Naive thymus-derived CD8-positive, alpha-beta T cell (primary cell): Measurements from ENCODE around the gene ATRIP. TPM values are rescaled to one million over a fixed set of nuclear protein-coding genes. Genes with fewer than 3 reads are reported as not detected.
A peak's percentile ranks its signal among the peaks of the same experiment; 100 is the strongest.

Experiments used
- ATAC-seq, 2 donors: fragments of 150-1000 bp; cut with Tn5 transposase in 1 of 2; sonication (Bioruptor Pico), chemical (Tn5 transposase) in 1 of 2; 1 replicate in 1 of 2; 2 replicates in 1 of 2; pipeline ENCODE4 v1.10.0; 2021; ENCODE audit warnings: mild to moderate bottlenecking in 2 of 2, moderate library complexity in 2 of 2
- POLR2A ChIA-PET: fragments of 350-600 bp; sonication (Branson Sonifier 250); formaldehyde crosslinking; loops from one replicate; lab custom pipeline; 2021; ENCODE audit warnings: antibody characterized with exemption; lab: Charles Lee
- DNase-seq, 10 donors: peaks; one replicate each; pipeline versions ENCODE4 v3.0.0 to v3.0.0-alpha.2; 2020 to 2022
- H3K27ac Mint-ChIP-seq, 10 donors: one replicate each; pipeline ENCODE4 v1.8.0; 2020 to 2022; ENCODE audit warnings: mild to moderate bottlenecking in 10 of 10, mixed read lengths in 10 of 10, moderate library complexity in 4 of 10, inconsistent platforms in 1 of 10
- H3K27me3 Mint-ChIP-seq, 5 donors: one replicate each; pipeline ENCODE4 v1.8.0; 2021 to 2022; ENCODE audit warnings: mixed read lengths in 5 of 5
- H3K36me3 Mint-ChIP-seq, 3 donors: one replicate each; pipeline ENCODE4 v1.8.0; 2020 to 2022; ENCODE audit warnings: mixed read lengths in 3 of 3, mild to moderate bottlenecking in 2 of 3, inconsistent platforms in 1 of 3
- H3K4me1 Mint-ChIP-seq, 4 donors: one replicate each; pipeline ENCODE4 v1.8.0; 2021 to 2022; ENCODE audit warnings: mixed read lengths in 4 of 4
- H3K4me3 Mint-ChIP-seq, 10 donors: one replicate each; pipeline ENCODE4 v1.8.0; 2020 to 2022; ENCODE audit warnings: mild to moderate bottlenecking in 10 of 10, mixed read lengths in 10 of 10, moderate library complexity in 6 of 10, inconsistent platforms in 1 of 10
- H3K9me3 Mint-ChIP-seq, 9 donors: one replicate each; pipeline ENCODE4 v1.8.0; 2020 to 2022; ENCODE audit warnings: mixed read lengths in 9 of 9, mild to moderate bottlenecking in 3 of 9, inconsistent platforms in 1 of 9, moderate library complexity in 1 of 9
- polyA plus RNA-seq, 3 donors: library from polyadenylated mRNA; unstranded; fragments of 300-500 nt; fragmentation: Illumina TruSeq; gene quantifications; one replicate each; pipeline ENCODE4 v1.2.3, GENCODE V29; 2021
- total RNA-seq, 8 experiments: library from RNA in 2 of 8; stranded (reverse) in 2 of 8; gene quantifications; one replicate each; pipeline ENCODE4 v1.2.3 and lab custom pipeline; 2021 to 2026

The ATRIP gene
- total and polyA plus RNA-seq, 5 experiments from 2014 or later = 8.9 to 17.5 (median 13.2) TPM

DNA sequence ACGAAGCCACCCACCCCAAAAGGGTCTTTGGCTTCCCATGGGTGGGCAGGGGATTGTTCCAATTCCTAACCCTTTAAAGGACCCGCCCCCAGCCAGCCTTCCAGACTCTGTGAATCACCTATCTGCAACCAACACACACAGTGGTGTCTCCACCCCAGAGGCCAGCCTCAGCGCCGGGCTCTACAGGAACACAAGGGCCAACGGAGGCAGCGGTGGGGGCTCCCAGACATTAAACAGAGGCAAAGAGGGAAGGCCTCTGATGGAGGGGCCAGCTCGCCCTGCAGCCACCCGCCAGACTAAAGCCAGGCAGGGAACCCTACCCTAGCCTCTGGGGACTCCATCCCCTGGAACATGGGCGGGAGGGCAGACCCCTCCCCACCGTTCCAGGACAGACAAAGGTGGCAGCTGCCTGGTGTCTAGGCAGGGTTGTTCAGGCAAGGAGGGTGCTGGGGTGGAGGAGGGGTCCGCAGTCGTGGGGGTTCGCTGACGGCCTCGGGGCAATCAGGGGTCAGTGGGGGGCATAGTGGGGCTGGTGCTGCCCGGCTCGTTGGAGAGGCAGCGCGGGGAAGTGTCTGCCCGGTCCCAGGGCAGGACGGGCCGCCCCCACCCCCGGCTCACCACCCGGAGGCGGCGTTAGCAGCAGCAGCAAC is 57.0 kb downstream of the ATRIP start:
- peak in 1 of 10 donors; percentile 12 for DNase-seq
- Mint-ChIP-seq H3K4me1 (peaks cover 29 to 58% (median 58%) of the 10 kb centered on the region in 4 donors), H3K36me3 (peaks cover 0 to 5% (median 3%) of the 10 kb centered on the region in 3 donors)

DNA sequence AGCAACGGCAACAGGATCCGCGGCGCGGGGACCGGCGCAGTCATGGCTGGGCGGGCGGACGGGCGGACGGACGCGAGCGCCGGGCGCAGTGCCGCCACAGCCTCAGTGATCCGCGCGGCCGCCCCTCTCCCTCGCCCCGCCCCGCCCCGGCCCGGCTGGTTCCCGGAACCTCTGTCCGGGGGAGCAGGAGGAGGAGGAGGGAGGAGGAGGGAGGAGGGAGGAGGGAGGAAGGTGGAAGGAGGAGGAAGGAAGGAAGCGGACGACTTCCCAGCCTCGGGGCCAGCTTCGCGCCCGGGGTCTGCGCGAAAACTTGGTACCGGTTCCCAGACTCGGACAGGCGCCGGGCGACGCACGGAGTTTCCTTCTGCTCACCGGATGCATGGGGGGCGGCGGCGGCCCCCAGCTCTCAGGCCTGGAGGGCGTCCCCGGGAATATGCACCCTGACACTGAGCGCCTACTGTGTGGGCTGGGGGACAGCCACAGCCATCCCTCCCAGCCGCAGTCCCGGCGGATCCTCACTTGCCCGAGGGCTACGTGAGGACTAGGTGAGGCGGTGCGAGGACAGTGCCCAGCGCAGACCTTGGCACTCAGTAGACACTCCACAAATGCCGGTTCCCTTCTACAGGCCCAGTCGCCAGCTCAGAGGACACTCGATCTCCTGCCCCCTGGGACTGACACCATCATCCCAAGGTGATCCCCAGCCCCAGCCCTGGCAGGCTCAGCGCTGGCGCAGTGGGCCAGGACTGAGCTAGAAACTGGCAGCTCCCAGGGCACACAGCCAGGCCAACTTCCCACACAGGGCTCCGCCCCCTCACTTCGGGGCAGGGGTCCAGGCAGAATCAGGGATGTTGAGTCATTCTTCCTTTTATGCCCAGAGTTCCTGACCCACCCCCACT is 57.8 kb downstream of the ATRIP start, which contains the start of gene SHISA5:
Gene SHISA5, minus strand, starts transcription at position 124 of the 896 bp plus-strand sequence. Its CDS starts 80 bp downstream, at position 44.
- POLR2A ChIA-PET = interaction anchor here (0.6 to 5.0 kb wide), 12 partner anchors 11 to 68 kb away, joined by 3 to 49 read pairs (median 10); partner anchors contain the start of genes ATRIP, CCDC51 and TMA7

More for the DNA sequence above, 57.0 kb downstream of the ATRIP start:
- peak overlapping the region; percentile 62 to 94 (median 81) for H3K27ac Mint-ChIP-seq
- POLR2A ChIA-PET = interaction anchor here (0.6 to 5.0 kb wide), 11 partner anchors 10 to 839 kb away, joined by 3 to 49 read pairs (median 9); partner anchors contain the start of genes CCDC51 and TMA7
- H3K4me3 Mint-ChIP-seq = peak overlapping the region; percentile 70 to 88 (median 78)
- no peaks in the 10 kb centered on the region for H3K27me3 Mint-ChIP-seq
- ATAC-seq = peak in 1 of 2 donors; percentile 21
- H3K9me3 Mint-ChIP-seq = no peaks in the 10 kb centered on the region

DNA sequence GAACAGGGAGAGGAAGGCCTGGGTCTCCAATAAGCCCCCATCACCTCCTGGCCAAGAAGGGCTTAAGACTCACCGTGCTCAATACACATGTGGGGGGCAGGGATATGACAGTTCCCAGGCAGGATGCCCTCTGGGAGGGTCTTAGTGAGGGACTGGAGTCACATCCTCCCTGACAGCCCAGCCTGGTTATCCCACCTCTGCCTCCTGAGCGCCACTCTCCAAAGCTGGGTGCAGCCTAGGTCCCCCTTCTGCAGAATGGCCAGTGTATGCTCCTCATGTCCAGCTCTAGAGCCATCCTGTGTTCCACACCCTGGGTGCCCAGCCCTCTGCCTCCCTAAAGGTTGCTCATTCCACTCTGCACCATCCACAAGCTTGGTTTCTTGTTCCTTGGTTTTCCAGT is 58.6 kb downstream of the ATRIP start:
- no peaks in the 10 kb centered on the region for H3K9me3 Mint-ChIP-seq
- H3K27ac Mint-ChIP-seq = peak overlapping the region in 8 of 10 donors; percentile 25 to 82 (median 68)
- H3K27me3 Mint-ChIP-seq = no peaks in the 10 kb centered on the region
- H3K4me1 Mint-ChIP-seq = peaks cover 27 to 60% (median 59%) of the 10 kb centered on the region in 4 donors
- no peak for DNase-seq
- peak overlapping the region; percentile 65 to 86 (median 76) for H3K4me3 Mint-ChIP-seq
- POLR2A ChIA-PET = interaction anchor here (0.6 to 5.0 kb wide), 9 partner anchors 26 to 69 kb away, joined by 4 to 49 read pairs (median 7); partner anchors contain the start of genes ATRIP, CCDC51 and TMA7
- H3K36me3 Mint-ChIP-seq = no peaks in the 10 kb centered on the region
- ATAC-seq = no peak

More for the DNA sequence above, 57.8 kb downstream of the ATRIP start, which contains the start of gene SHISA5:
- Mint-ChIP-seq H3K27ac (peak within 1 kb of the TSS; percentile 67 to 94 (median 81)), H3K4me3 (peak within 1 kb of the TSS; percentile 70 to 88 (median 78)), H3K4me1 (peaks cover 29 to 58% (median 58%) of the 10 kb centered on the region in 4 donors), H3K36me3 (peaks cover 0 to 2% (median 2%) of the 10 kb centered on the region in 3 donors), H3K9me3 (no peaks in the 10 kb centered on the region), H3K27me3 (no peaks in the 10 kb centered on the region)
- DNase-seq (peak in 8 of 10 donors; percentile 8 to 49 (median 45)), ATAC-seq (peak; percentile 64 to 74)

DNA sequence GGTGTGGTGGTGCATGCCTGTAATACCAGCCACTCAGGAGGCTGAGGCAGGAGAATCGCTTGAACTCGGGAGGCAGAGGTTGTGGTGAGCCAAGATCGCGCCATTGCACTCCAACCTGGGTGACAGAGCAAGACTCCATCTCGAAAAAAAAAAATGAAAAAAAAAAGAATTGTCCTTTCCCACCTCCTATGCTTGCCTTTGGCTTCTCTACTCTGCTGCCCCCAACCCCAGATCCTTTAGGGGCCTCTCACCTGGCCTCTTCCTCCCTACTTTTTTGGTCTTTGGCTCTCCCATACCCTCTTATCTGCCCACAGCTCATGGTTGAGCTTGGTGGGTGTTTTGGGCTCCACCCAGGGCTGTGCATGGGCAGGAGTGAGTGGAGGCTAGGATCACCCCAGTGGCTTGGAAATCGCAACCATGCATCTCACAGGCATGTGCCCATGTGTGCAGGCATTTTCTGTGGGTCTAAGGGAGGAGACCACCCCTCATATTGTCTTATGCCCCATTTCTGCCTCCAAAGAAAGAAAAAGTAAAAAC is 59.5 kb downstream of the ATRIP start:
- no peaks in the 10 kb centered on the region for H3K27me3 Mint-ChIP-seq
- ATAC-seq (no peak), DNase-seq (no peak)
- no peaks in the 10 kb centered on the region for H3K36me3 Mint-ChIP-seq
- POLR2A ChIA-PET = interaction anchor here (1.0 to 5.0 kb wide), 9 partner anchors 27 to 70 kb away, joined by 5 to 49 read pairs (median 16); partner anchors contain the start of genes ATRIP, CCDC51 and TMA7
- peaks cover 25 to 61% (median 56%) of the 10 kb centered on the region in 4 donors for H3K4me1 Mint-ChIP-seq
- peak overlapping the region in 6 of 10 donors; percentile 3 to 80 (median 36) for H3K27ac Mint-ChIP-seq
- no peaks in the 10 kb centered on the region for H3K9me3 Mint-ChIP-seq
- peak overlapping the region in 8 of 10 donors; percentile 27 to 77 (median 36) for H3K4me3 Mint-ChIP-seq

DNA sequence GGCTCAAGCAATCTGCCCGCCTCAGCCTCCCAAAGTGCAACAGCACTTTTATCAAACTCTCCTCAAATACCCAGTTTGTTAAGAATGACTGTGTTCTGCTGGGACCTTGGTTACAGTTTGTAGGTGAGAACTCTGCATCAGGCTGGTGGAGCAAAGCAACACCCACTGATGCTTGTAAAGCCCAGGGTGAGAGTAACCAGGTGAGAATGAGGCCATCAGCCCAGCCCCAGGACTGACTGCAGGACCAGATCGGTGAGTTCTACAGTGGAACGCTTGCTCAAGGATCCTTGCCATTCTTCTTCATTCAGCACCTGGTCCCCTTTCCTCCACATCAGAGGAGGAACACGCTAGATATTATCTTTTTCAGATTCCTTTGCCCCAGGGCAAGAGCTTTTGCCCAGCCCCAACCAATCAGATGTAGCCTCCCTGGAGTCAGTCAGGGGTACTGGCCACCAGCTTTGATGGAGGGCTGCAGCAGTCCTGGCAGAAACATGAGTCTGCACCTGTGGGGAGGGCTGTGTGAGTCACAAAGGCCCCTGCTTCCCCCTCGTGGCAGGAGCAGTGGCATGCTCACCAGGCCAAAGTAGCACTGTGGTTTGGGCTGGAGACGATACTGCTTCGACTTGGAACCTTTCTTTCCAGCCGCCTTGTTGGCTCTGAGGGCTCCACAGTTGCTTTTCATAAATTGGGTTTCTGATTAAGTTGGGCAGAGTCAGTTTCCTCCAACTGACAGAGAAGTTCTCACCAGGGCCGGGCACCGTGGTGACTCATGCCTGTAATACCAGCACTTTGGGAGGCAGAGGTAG is 60.9 kb downstream of the ATRIP start:
- POLR2A ChIA-PET = interaction anchor here (0.8 to 5.0 kb wide), 11 partner anchors 9 to 106 kb away, joined by 3 to 49 read pairs (median 12); partner anchors contain the start of genes ATRIP, CCDC51 and TMA7
- Mint-ChIP-seq H3K27me3 (no peaks in the 10 kb centered on the region), H3K4me1 (peaks cover 26 to 59% (median 49%) of the 10 kb centered on the region in 4 donors), H3K9me3 (no peaks in the 10 kb centered on the region), H3K36me3 (no peaks in the 10 kb centered on the region), H3K4me3 (peak overlapping the region in 8 of 10 donors; percentile 19 to 67 (median 38)), H3K27ac (peak overlapping the region; percentile 17 to 83 (median 78))
- ATAC-seq (peak; percentile 86 to 88), DNase-seq (peak; percentile 47 to 88 (median 70))

DNA sequence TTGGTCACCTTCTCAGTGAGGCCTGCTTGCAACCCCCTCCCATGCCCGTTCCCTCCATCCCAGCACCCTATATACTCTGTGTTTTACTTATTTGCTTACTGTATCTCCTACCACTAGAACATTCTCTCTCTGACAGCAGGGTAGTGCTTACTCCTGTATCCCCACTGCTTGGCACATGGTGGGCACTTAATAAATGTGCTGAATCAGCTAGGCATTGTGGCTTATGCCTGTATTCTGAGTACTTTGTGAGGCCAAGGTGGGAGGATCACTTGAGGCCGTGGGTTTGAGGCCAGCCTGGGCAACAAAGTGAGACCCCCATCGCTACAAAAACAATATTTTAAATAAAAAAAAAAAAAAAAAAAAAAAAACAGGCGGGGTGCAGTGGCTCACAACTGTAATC is 65.0 kb downstream of the ATRIP start:
- DNase-seq (no peak), ATAC-seq (no peak)
- Mint-ChIP-seq H3K36me3 (no peaks in the 10 kb centered on the region), H3K4me1 (peaks cover 27 to 58% (median 52%) of the 10 kb centered on the region in 4 donors), H3K4me3 (peak overlapping the region in 1 of 10 donors; percentile 20), H3K9me3 (no peaks in the 10 kb centered on the region), H3K27ac (peak overlapping the region in 2 of 10 donors; percentile 29 to 43), H3K27me3 (no peaks in the 10 kb centered on the region)
- POLR2A ChIA-PET = interaction anchor here (0.7 kb wide), 1 partner anchor 33 kb away, joined by 4 read pairs; no protein-coding TSS in a partner anchor

DNA sequence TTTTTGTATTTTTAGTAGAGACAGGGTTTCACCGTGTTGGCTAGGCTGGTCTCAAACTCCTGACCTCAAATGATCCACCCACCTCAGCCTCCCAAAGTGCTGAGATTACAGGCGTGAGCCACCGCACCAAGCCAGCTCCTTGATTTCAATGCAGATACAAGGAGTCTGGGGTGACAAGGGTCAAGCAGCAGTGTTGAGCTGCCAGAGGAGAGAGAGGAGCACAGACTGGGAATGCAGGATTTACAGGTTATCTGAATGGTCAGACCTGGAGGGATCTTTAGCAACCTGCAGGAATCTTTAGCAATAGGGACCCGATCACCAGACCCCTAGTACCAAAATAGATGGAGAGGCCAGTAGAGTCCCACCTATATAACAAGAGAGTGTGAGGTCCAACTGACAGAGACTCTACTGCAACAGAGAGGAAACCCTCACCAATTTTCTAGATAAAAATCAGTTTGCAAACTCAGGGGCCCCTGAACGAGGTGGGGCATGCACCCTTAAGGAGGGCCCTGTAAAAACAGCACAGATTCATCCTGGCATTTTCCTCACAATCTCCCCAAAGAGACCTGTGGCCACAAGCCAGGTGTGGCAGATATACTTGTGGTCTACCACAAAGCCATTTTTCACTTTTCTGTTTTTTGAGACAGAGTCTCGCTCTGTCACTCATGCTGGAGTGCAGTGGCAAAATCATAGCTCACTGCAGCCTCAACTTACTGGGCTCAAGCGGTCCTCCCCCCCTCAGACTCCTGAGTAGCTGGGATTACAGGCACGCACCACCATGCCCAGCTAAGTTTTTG is 68.1 kb downstream of the ATRIP start:
- peak; percentile 80 to 84 for ATAC-seq
- Mint-ChIP-seq H3K36me3 (no peaks in the 10 kb centered on the region), H3K4me1 (peaks cover 37 to 72% (median 69%) of the 10 kb centered on the region in 4 donors), H3K4me3 (peak overlapping the region; percentile 31 to 86 (median 70)), H3K27me3 (no peaks in the 10 kb centered on the region), H3K9me3 (no peaks in the 10 kb centered on the region), H3K27ac (peak overlapping the region; percentile 8 to 90 (median 70))
- POLR2A ChIA-PET = interaction anchor here (0.7 to 3.2 kb wide), 9 partner anchors 32 to 86 kb away, joined by 3 to 12 read pairs (median 6); partner anchors contain the start of genes CCDC51, PFKFB4 and TMA7
- peak in 6 of 10 donors; percentile 14 to 67 (median 33) for DNase-seq

Other genes with a start within 250 kb of the ATRIP start
- gene CAMP, start 223.2 kb upstream of the ATRIP start, total RNA-seq = not detected
- not detected for gene CAMP, start 223.2 kb upstream of the ATRIP start, polyA plus RNA-seq
- gene ZNF589, start 205.6 kb upstream of the ATRIP start, total RNA-seq = 10 to 100 TPM; 37.6 to 39.2 TPM
- gene ZNF589, start 205.6 kb upstream of the ATRIP start, polyA plus RNA-seq = 1 to 10 TPM; 4.7 to 9.7 (median 6.6) TPM
- 10 to 100 TPM; 34.3 to 40.4 TPM for gene NME6, start 145.4 kb upstream of the ATRIP start, total RNA-seq
- 10 to 100 TPM; 47.7 to 50.3 (median 48.6) TPM for gene NME6, start 145.4 kb upstream of the ATRIP start, polyA plus RNA-seq
- gene SPINK8, start 113.1 kb upstream of the ATRIP start, total RNA-seq = not detected
- not detected for gene SPINK8, start 113.1 kb upstream of the ATRIP start, polyA plus RNA-seq
- not detected for gene FBXW12, start 74.5 kb upstream of the ATRIP start, total RNA-seq
- not detected for gene FBXW12, start 74.5 kb upstream of the ATRIP start, polyA plus RNA-seq
- gene PLXNB1, start 16.7 kb upstream of the ATRIP start, total RNA-seq = 1 to 10 TPM; 2.0 to 3.2 TPM
- gene PLXNB1, start 16.7 kb upstream of the ATRIP start, polyA plus RNA-seq = not detected
- 1 to 10 TPM; 4.6 to 4.7 TPM for gene CCDC51, start 6.6 kb upstream of the ATRIP start, total RNA-seq
- 10 to 100 TPM in 2 of 3 donors, 1 to 10 TPM in 1; 8.6 to 12.9 (median 11.8) TPM for gene CCDC51, start 6.6 kb upstream of the ATRIP start, polyA plus RNA-seq
- gene TMA7, start 6.5 kb upstream of the ATRIP start, total RNA-seq = 100 to 1,000 TPM; 274 to 291 TPM
- gene TMA7, start 6.5 kb upstream of the ATRIP start, polyA plus RNA-seq = 100 to 1,000 TPM; 714 to 931 (median 847) TPM
- 100 to 1,000 TPM; 176 to 186 TPM for gene SHISA5, start 57.4 kb downstream of the ATRIP start, total RNA-seq
- gene SHISA5, start 57.4 kb downstream of the ATRIP start, polyA plus RNA-seq = 100 to 1,000 TPM; 341 to 364 (median 359) TPM
- gene PFKFB4, start 110.1 kb downstream of the ATRIP start, total RNA-seq = 1 to 10 TPM; 2.4 to 3.0 TPM
- 1 to 10 TPM; 1.1 to 3.3 (median 1.9) TPM for gene PFKFB4, start 110.1 kb downstream of the ATRIP start, polyA plus RNA-seq
- gene UCN2, start 117.0 kb downstream of the ATRIP start, total RNA-seq = under 1 TPM in 1 of 2 experiments, not detected in 1; 0.25 TPM
- gene UCN2, start 117.0 kb downstream of the ATRIP start, polyA plus RNA-seq = not detected
- 1 to 10 TPM; 1.6 to 1.8 TPM for gene COL7A1, start 148.6 kb downstream of the ATRIP start, total RNA-seq
- gene COL7A1, start 148.6 kb downstream of the ATRIP start, polyA plus RNA-seq = under 1 TPM in 1 of 3 donors, not detected in 2; 0.27 TPM
- 10 to 100 TPM; 78.8 to 83.4 TPM for gene UQCRC1, start 162.9 kb downstream of the ATRIP start, total RNA-seq
- gene UQCRC1, start 162.9 kb downstream of the ATRIP start, polyA plus RNA-seq = 100 to 1,000 TPM; 143 to 167 (median 151) TPM
- not detected for gene TMEM89, start 175.0 kb downstream of the ATRIP start, total RNA-seq
- not detected for gene TMEM89, start 175.0 kb downstream of the ATRIP start, polyA plus RNA-seq
- gene SLC26A6, start 188.7 kb downstream of the ATRIP start, total RNA-seq = 10 to 100 TPM; 28.6 to 30.6 TPM
- 1 to 10 TPM; 3.0 to 3.7 (median 3.5) TPM for gene SLC26A6, start 188.7 kb downstream of the ATRIP start, polyA plus RNA-seq
- 1 to 10 TPM; 7.1 to 7.9 TPM for gene CELSR3, start 216.1 kb downstream of the ATRIP start, total RNA-seq
- under 1 TPM; 0.21 to 0.60 (median 0.42) TPM for gene CELSR3, start 216.1 kb downstream of the ATRIP start, polyA plus RNA-seq
- 10 to 100 TPM; 18.1 to 18.7 TPM for gene NCKIPSD, start 239.2 kb downstream of the ATRIP start, total RNA-seq
- gene NCKIPSD, start 239.2 kb downstream of the ATRIP start, polyA plus RNA-seq = 10 to 100 TPM in 1 of 3 donors, 1 to 10 TPM in 2; 8.1 to 14.2 (median 8.5) TPM